Measurements from ENCODE around the gene DOK3. TPM values are rescaled to one million over a fixed set of nuclear protein-coding genes. Genes with fewer than 3 reads are reported as not detected.

Gene DOK3
- total RNA-seq, 1 experiment from 2014 or later = 3.9 TPM

DNA sequence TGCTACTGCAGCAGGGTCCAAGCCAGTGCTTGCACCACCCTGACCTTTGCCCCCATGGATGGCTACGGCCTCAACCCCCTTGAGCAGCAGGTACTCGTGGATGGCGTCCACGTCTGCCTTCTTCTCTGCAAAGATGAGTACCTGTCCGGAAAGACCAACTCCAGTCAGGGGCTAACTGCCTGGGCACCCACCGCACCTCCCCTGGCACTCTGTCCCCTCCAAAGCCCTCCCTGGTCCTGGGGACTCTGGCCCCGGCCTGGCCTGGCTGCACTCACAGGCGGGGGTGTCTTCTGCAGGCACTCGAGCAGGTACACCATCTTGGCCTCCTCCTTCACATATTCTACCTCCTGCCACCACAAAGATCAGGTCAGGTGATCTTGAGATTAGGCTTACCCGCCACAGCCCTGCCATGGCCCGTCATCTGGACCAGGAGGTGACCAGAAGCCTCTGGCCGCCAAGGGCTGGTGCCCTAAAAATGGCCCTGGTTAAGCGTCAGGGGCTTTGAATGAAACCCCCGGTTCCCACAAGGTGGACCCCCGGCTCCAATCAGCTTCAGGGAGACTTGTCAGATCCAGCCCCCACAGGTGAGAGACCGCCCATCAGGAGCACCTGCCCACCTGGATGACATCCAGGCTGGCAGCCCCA, 3.2 kb upstream of the DOK3 start:
- no peak for DNase-seq (ENCODE audit: low read depth)

DNA sequence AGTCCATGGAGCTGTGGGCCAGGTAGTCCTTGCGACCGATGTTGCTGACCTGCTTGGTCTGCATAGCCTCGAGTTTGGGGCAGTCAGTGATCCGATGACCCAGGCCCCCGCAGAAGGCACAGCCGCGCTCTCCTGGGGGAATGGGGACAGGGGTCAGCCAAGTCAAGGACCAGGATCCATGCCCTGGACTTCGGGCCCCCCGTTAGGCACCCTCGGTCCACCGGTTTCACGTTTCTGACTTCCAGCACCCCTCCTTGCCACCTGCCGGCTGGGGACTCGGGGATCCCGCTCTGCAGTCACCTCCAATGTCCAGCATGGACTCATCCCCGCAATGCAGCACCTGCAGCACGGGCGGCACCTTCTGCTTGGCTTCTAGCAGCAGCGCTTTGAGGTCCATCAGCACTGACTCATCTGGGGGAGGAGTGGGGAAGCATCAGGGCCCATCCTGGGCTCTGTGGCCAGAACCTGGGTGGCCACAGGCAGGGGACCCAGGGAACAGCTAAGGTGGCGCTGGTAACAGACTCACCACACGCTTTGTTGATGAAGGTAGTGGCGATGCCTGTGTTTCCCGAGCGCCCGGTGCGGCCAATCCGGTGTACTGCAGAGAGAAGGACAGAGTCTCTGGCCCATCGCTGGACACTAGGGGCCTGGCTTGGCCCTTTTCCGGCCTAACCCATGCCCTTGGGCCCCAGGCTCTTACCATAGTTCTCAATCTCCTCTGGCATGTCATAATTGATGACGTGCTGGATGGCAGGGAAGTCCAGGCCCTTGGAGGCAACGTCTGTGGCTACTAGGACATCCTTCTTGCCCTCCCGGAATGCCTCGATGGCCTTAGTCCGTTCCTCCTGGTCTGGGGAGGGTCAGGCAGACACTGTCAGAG, 2.4 kb upstream of the DOK3 start:
- DNase-seq (ENCODE audit: low read depth) = no peak

DNA sequence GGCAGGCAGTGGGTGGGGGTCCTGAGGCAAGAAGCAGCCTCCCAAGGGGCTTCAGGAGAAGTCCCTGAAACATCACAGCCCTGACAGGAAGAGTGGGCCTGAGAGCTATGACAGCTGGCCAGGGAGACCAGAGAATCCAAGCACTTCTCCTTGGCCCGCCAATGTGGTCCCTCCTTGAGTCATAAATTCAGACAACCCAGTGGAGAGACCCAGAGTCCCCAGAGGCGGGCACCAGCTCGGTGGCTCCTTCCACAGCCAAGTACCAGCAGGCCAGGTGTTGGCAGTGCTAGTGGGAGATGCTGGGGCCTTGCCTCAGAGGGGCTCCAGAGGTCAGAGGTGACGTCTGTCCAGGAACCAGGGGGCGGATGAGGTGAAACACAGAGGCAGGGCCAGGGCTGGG, 1.6 kb upstream of the DOK3 start:
- no peak for DNase-seq (ENCODE audit: low read depth)

DNA sequence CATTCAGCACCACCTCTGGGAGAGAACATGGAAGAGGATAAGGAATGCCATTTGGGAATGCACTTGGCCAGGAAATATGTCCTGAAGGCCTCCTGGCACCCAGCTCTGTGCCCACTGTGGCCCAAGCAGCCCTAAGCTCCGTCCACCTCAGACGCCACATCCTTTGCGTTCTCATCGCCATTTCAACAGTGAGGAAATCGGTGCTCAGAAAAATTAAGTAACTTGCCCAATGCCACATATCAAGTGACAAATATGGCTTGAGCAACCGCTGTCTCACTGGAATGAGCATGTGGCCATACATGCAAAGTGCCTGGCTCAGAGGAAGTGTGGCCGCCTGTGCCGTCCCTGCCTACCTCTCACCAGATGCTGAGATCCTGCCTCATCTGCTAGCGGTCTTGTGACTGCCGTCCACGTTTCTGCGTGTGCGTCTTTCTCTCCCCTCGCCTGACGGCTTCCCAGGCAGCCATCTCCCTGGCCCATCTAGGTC, 984 bp upstream of the DOK3 start:
- DNase-seq (ENCODE audit: low read depth) = no peak

DNA sequence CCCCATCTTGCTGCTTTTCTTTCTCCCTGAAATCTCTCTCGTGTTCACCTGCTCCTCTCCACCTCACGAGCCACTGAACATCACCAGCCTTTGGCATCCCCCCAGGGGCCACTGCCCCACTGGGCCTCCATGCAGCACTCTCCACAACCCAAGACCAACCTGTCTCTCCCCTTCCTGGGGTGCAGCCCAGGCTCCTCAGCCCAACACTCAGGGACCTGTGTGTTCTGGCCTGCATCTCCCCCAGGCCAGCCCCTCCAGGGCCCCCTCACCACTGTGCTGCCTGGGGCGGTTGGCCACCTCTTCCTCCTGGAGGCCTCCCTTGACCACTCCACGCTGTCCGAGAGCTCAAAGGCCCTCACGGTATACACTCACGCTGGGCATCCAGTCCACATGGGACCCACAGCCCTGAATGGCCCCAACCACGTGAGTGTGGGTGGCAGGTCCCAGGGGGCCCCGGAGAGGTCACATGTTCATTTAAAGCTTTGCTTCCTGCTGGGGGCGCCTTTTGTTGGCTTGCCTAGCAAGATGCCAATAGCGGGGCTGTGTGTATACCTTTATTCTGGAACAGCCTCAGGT, 453 bp upstream of the DOK3 start:
- no peak for DNase-seq (ENCODE audit: low read depth)

DNA sequence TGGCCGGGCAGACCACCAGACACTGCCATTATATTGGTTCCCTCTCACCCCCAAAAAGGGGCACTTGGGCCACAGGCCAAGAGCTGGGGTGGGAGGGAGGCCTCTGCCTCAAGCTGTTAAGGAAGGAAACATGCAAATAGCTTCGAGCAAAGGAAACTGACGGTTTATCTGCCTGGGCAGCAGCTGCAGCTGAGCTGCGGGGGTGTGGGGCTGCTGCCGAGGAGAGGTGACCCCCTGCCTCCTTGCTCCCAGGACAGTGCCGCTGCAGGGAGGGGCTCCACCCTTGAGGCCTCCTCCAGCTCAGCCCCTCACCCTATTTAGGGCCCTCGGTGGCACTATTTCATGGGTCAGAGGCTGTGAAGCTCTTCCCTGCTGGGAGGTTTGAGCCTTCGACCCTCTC, 789 bp downstream of the DOK3 start:
- no peak for DNase-seq (ENCODE audit: low read depth)

DNA sequence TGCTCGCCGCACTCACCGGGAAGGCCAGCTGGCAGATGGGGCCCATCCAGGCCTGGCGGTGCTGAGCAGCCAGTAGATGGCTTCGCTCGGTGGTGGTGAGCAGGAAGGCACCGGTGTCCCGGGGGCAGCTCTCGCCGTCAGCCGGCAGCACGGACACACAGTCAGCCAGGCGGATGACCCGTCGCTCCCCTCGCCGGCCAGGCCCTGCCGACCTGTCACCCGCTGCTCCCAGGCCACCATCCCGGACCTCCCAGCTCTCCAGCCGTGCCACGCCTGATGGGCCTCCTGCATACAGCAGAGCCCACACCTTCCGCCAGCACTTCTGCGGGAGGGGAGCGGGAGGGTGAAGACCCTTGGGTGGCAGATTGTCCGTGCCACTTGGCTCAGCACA, 1.4 kb downstream of the DOK3 start:
- DNase-seq (ENCODE audit: low read depth) = no peak

DNA sequence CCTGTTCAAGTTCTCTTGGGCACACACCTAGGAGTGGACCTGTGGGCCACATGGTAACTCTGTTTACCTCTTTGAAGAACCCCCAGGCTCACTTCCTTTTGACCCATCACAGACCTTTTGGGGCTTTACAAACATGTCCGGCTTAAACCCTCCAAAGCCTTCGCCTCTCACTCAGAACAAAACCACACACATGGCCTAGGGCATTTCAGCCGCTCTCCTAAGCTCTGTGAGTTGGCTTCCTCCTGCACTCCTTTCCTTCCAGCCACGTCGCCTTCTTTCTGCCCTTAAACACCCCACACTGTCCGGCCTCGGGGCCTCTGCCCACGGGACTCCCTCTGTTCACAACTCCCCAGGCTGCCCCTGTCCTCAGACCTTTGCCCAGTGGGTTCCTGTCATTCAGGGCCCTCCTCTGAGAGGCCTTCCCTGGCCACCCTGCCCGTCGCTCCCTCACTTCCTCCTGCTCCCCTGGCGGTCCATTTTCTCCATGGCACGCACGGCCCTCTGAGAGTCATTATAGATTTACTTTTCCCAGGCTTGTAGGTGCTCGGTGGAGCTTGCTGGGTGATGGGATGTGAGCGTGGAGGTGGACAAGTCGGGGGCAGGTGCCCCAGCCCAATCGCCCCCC, 1.9 kb downstream of the DOK3 start:
- DNase-seq (ENCODE audit: low read depth) = no peak

DNA sequence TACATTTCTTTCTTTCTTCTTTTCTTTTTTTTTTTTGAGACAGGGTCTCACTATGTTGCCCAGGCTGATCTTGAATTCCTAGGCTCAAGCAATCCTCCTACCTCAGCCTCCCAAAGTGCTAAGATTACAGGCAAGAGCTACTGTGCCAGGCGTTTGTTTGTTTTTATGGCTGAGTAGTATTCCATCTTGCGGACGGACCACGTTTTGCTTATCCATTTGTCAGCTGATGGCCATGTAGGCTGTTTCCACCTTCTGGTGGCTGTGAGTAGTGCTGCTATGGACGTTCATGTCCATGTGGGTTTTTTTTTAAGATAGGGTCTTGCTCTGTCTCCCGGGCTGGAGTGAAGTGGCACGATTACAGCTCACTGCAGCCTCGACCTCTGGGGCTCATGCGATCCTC, 2.5 kb downstream of the DOK3 start:
- DNase-seq (ENCODE audit: low read depth) = peak; percentile 36

DNA sequence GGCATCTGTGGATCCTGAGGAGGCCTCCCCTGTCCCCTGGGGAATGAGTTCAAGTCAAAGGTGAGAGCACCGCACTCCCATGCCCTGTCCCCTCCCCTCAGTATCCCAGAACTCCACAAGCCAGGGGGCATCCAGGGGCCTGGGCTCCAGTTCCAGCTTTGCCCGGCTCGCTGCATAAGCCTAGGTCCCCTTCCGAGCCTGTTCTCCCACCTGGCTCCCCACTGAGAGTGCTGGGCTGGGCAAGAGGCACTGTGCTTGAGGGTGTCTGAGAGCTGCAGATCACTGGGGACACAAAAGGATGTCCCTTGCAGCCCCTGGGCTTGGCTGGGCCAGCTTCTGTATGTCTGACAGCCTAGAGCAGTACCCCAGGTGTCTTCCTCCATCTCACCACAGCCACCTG, 4.6 kb downstream of the DOK3 start:
- no peak for DNase-seq (ENCODE audit: low read depth)

DNA sequence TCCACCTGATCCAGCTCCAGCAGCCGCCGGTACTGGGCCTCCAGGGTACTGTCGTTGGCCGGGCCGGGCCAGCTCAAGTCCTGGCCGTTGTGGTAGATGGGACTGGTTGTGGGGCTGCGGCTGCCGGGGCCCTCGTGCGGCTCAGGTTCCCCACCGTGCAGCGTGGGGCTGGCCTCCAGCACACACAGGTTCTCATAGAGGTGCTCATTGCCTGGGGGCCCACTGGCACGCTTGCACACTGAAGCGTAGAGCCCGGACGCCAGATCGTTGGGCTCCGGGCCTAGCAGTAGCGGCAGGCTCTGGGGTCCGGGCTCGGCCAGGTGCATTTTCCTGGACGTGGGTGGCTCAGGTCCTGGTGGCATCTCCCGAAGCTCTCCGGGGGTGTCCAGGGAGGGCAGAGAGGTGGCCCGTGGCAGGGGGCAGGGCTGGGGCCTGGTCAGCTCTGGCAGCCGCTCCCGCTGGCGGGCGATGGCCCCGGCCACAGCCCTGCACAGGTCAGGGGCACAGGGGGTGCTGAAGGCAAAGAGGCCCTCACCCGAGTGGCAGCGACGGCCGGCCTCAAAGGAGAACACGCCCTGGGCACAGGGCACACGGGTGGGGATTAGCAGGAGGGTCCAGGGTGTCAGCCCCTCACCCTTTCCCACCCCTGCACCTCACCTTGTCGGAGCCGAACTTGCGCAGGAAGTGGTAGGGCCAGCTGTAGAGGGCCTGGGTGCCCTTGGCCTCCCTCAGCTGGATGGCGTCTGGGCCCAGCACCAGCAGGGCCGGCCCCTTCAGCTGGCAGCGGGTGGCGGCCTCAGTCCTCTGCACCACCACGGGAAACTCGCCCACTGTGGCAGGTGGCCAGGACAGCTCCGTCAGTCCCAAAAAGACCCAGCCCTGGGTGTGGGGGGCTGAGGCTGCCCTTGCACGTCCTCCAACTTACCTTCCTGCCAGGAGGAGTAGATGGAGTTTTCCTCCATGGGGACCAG, 5.3 kb downstream of the DOK3 start:
- no peak for DNase-seq (ENCODE audit: low read depth)

DNA sequence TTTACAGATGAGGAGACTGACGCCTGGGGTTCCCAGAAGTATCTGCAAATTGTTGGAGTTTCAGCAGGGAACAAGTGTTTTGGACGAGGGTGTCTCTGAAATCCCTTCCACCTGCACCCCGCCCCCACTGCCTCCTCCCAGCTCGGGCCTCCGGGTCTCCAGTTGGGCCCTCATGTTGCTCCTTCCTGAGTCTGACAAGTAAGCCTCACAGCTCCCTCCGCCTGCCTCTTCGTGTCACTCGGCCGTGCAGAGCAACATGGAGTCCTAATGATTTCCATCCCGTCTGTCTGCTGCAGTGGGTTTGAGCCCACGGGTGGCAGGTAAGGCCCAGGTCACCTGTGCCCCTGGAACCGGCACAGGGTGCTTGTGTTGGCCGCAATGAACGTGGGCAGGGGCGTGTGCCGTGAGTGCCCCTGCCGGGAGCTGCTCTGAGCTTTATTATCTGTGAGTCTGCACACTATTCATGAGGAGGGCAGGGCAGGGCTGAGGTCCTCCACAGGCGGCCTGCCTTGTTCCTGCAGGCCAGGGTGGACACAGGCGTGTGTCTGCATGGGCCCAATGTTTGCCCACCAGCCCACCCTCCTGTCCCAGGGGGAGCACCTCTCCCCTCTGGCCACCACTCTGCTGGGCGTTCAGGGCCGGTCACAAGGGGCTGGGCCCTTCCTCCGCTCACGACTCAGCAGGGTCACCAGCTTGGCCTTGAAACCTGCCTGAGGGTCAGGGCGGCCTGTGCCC, 6.1 kb downstream of the DOK3 start:
- DNase-seq (ENCODE audit: low read depth) = no peak

DNA sequence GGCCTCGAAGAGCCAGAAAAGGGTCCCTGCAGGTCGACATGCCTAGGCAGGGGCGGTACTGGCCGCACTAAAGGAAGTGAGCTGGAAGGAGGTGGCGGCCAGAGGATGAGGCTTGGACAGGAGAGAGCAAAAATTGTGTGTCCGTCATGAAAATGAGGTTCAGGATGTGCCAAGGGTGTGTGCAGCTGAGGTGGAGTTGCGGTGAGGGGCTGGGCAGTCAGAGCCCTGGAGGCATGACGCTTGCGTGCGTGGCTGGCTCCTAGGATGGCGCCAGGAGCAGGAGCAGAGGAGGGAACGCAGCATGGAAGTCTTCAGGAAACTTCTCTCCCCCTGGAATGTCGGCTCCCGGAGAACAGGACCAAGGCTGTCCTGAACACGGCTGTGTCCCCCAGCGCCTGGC, 6.7 kb downstream of the DOK3 start:
- DNase-seq (ENCODE audit: low read depth) = no peak

DNA sequence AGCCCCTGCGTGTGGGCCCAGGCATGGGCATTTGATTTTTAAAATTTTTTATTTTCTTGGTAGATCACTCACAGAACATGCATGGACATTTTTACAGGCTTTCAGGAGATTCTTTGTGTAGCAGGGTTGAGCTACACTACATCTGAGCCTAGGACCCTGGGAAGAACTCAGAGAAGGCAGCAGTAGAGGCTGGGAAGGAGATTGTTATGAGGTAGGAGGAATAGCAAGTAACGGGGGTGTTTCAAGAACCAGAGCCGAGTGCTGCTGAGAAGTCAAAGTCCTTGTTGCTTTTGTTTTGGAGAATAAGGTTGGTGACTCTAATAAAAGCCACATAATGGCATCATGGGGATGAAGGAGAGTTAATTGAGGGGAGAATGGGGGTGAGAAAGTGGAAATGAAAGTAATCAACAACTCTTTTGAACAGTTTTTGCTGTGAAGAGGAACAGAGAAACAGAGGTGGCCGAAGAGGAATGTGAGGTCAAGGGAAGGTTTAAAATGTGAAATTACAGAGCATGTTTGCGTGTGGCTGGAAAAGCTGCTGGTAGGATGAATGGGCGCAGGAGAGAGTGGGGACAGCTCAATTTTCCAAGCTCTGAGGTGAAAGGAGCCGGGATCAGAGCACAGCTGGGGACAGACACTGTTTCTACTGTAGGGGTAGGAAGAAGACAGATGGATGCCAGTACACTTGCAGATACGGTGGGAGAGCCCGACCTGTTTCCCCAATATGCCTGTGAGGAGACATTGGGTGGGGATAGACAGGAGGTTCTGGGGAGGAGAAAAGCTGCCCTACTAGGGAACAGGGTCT, 7.5 kb downstream of the DOK3 start:
- no peak for DNase-seq (ENCODE audit: low read depth)

DNA sequence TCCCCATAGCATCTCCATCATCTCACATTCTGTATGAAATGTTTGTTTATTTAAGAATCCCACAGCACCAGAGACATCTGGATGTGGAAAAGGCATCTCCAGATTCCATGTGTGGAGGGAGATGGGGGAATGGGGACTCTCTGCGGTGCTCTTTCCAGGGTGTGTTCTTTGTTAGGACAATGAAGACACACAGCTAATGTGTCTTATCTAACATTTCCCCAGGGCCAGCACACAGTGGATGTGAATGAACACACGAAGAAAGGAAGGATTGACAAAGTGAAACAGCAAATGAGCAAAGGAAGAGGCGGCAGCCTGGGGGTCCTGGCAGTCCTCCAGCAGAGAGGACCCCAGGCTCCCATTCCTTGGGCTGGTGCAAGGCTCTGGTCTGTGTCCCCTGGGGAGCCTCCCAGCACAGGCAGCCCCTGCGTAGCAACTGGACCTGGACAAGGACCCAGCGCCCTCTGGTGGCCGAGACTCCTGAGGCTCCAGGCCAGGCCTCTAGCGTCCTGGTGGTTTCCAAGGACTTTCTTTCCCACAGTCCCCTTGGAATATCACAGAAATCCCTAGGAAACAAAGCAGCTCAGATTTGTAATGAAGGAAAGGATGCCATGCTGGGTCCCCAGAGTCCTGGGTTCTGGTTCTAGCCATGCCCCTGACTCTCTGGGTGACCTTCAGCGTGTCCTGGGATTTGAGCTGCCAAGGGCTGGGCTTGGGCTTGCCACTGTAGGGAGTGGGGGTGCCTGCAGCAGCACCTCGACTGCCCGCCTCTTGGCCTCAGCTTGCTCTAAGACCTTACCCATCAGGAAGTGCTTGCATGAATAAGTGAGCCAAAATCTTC, 8.7 kb downstream of the DOK3 start:
- peak; percentile 90 for DNase-seq (ENCODE audit: low read depth)

DNA sequence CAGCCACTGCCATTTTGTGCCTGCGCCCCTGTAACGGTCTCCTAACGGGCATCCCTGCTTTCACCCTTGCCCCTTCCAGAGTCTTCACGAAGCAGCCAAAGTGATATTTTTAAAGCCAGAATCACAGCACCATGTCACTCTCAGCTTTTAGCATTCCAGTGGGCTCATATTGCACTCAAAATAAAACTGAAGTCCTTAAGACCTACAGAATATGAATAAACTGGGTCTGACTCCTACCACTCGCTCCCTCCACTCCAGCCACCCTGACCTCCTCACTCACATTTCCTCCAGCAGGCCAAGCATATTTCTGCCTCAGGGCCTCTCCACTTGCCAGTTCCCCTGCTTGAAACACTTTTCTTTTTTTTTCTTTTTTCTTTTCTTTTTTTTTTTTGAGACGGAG, 9.8 kb downstream of the DOK3 start:
- DNase-seq (ENCODE audit: low read depth) = no peak

DNA sequence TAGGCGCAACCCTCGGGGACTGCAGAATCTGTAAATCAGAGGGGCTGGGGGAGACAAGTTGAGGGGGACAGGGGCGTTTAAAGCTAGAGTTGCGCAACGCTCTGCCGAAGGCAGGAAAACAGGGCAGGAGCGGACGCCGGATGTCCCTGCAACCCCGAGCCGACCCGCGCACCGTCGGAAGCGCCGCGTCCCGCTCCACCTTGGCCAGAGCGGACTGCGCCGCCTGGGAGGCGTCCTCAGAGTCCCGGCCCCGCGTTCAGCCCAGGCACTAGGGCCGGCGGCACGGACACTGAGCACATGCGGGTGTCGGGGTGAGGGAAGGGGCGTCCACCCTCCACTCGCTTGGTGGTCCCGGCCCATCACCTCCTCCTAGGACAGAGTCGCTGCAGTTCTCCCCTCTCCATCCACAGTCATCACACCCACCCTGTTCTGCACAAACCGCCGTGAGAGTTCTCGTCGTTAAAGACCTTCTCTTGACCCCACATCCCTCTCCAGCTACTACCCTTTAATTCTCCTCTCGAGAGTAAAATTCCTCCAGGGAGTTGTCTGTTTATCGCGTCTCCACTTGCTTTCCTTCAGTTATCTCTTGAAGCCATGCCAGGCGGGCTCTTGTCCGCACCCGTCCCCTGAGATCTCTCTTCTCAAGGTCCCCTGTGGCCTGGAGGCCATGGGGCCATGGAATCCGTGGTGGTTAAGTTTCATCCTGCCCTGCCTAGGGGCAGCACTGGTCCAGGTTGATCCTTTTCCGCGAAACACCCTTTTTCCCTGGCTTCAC, 11.4 kb downstream of the DOK3 start:
- DNase-seq (ENCODE audit: low read depth) = no peak
